Activated T-cell treated with anti-CD3 and anti-CD28 coated beads, Interleukin-2, amount 50 U/mL, for 48 hours (primary cell): ENCODE results near the gene NKPD1.
A peak's percentile ranks its signal among the peaks of the same experiment; 100 is the strongest.

Experiments used
- DNase-seq, 2 experiments: peaks; one replicate each; pipeline ENCODE4 v3.0.0-alpha.2; 2020

Gene NKPD1

DNA sequence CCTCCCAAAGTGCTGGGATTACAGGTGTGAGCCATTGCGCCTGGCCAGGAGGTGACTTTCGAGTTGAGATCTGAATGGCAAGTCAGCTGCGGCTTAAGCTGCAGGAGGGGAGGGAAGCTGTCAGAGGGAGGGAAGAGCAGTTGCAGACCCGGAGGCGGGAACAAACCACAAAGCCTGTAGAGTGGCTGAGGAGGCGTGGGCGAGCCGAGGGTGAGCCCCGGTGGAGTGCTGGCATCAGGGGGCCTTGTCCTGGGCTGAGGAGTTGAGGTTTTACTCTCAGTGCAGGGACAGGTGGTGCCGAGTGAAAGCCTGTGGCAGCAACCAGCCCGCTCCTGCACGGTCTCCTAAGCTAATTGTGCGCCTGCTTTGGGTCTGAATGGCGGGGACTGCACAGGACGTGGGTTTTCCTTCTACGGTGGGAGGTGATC lies 43.6 kb downstream of the NKPD1 start:
- DNase-seq, result peak; percentile 82 to 86

DNA sequence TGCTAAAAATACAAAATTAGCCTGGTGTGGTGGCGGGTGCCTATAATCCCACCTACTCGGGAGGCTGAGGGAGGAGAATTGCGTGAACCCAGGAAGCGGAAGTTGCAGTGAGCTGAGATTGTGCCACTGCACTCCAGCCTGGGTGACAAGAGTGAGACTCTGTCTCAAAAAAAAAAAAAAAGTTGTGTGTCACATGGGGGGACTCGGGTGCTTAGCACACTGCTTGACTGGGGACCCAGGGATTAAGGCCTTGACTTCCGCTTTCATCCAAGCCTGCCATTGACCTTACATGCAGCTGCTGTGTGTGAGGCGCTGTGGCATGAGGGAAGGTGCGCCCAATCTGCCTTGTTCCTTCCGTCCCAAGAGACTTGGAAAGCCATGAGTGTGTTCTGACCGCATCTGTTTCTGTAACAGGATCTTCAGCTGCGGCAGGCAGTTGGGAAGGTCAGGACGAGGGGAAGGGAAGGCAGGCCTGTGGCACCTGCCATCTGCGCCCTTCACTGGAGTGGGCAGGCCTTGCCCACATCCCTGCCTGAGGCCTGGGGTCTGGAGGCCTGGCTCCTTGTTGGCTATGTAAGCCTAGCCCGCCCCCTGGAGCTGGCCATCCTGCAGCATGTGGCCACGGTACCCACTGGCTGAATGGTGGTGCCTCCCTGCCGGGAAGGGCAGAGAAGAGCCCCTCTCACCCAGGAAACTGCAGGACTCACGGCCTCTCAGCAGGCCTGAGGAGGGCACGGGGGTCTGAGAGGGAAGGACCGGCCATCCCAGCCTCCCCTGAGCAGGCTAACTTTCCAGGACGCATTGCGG lies 44.8 kb downstream of the NKPD1 start:
- no peak for DNase-seq

DNA sequence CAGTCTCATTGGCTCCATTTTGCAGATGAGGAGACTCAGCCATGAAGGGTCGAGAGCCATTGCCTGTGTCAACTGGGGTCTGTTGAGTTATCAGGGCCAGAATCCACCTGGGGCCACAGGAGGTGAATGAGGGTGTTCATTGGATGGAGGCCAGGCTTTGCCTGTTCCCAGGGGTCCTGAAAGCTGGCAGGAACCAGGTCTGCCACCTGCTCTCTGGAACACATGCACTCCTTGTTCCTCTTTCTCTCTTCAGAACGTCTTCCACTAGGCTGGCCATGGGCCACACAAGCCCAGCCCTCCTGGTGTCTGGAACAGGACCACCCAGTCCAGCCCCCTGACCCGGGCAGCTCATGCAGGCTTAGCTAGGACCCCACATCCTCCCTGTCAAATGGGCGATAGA lies 46.7 kb downstream of the NKPD1 start:
- no peak for DNase-seq

DNA sequence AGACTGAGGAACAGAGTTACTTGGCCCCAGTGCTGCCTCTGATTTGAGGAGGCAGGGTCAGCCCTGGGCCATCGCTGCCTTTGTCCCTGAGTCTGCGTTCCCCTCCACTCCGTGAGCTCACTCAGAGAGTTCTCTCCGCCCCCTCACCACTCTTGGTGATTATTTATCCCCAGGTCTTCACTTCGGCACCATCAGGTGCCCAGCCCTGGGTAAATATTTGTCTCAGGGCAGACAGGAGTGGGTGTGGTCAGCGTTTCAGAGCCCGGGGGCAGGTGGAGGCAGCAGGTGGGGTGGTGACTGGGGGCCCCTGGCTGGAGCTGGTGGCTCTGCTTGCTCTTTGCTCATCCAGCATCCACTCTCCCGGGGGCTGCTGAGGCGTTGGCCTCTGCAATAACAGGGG lies 47.2 kb downstream of the NKPD1 start:
- no peak for DNase-seq

DNA sequence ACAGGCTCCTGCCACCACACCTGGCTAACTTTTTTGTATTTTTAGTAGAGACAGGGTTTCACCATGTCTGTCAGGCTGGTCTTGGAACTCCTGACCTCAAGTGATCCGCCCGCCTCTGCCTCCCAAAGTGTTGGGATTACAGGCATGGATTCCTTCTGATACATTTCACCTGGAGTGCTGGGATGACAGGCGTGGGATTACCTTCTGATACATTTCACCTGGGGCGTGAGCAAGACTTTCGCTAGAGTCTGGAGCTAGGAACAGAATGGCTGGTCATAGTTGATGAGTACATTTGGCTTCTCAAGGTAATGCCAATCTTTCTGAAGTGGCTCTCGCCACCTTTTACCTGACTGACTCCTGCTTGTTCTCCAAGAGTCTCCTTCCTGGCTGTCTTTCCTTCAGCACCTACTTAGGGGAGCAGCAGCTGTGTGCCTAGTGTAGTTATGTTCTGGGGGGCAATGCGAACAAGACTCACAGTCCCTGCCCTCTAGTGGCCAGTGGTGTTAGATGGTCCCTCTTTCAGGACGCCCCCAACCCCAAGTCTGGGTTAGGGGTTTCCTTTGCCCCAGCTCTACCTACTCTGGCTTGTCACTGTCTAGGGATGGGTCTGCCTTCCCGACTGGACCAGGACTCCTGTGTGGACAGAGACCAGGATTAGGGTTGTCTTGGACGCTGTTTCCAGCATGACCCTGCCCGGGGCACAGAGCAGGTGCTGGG lies 48.5 kb downstream of the NKPD1 start:
- no peak for DNase-seq
